ENCODE measurements around the gene SYNDIG1L. TPM values are rescaled to one million over a fixed set of nuclear protein-coding genes. Genes with fewer than 3 reads are reported as not detected.

Gene SYNDIG1L
- total and polyA plus RNA-seq, 5 donors from 2014 or later, result not detected

- Mint-ChIP-seq H3K27ac (peak overlapping the region; percentile 70 to 92 (median 91)), H3K4me3 (peak overlapping the region; percentile 75 to 81 (median 78)), H3K9me3 (peaks cover 0 to 2% (median 0%) of the 10 kb centered on the region in 7 donors), H3K27me3 (peaks cover 9% of the 10 kb centered on the region), H3K36me3 (no peaks in the 10 kb centered on the region), H3K4me1 (peaks cover 0 to 40% (median 11%) of the 10 kb centered on the region in 4 donors)
- H3K36me3 ChIP-seq (ENCODE audit: control insufficient read depth, insufficient read depth, low read length), result no peaks in the 10 kb centered on the region
- H3K27ac ChIP-seq (ENCODE audit: insufficient read depth, low read length, poor library complexity, severe bottlenecking), result peak overlapping the region; percentile 63
- H3K9me3 ChIP-seq (ENCODE audit: control insufficient read depth in 2 of 2, low read length in 2 of 2), result no peaks in the 10 kb centered on the region
- peak overlapping the region; percentile 44 for H3K4me3 ChIP-seq (ENCODE audit: low read depth, low read length)
- DNase-seq (peak; percentile 42 to 90 (median 70)), ATAC-seq (ENCODE audit: low read depth in 2 of 2) (peak; percentile 90 to 93)
- H3K27me3 ChIP-seq (ENCODE audit: control insufficient read depth, insufficient read depth, low read length), result no peaks in the 10 kb centered on the region
- peaks cover 25% of the 10 kb centered on the region for H3K4me1 ChIP-seq (ENCODE audit: control insufficient read depth, insufficient read depth, low read length, poor library complexity, severe bottlenecking)
Measured at GRCh38 chr14:74401504-74402241, 24.3 kb downstream of the SYNDIG1L start.

GRCh38 chr14:74400919-74401503, 25.0 kb downstream of the SYNDIG1L start:
- H3K27ac ChIP-seq (ENCODE audit: insufficient read depth, low read length, poor library complexity, severe bottlenecking), result peak overlapping the region; percentile 63
- peaks cover 25% of the 10 kb centered on the region for H3K4me1 ChIP-seq (ENCODE audit: control insufficient read depth, insufficient read depth, low read length, poor library complexity, severe bottlenecking)
- DNase-seq (no peak), ATAC-seq (ENCODE audit: low read depth in 2 of 2) (no peak)
- H3K9me3 ChIP-seq (ENCODE audit: control insufficient read depth in 2 of 2, low read length in 2 of 2), result no peaks in the 10 kb centered on the region
- H3K4me3 Mint-ChIP-seq, result peak overlapping the region; percentile 75 to 81 (median 78)
- H3K4me3 ChIP-seq (ENCODE audit: low read depth, low read length), result peak overlapping the region; percentile 21
- H3K27ac Mint-ChIP-seq, result peak overlapping the region; percentile 76 to 92 (median 91)
- peaks cover 16% of the 10 kb centered on the region for H3K27me3 Mint-ChIP-seq
- peaks cover 0 to 2% (median 0%) of the 10 kb centered on the region in 7 donors for H3K9me3 Mint-ChIP-seq
- H3K27me3 ChIP-seq (ENCODE audit: control insufficient read depth, insufficient read depth, low read length), result no peaks in the 10 kb centered on the region
- peaks cover 0 to 40% (median 11%) of the 10 kb centered on the region in 4 donors for H3K4me1 Mint-ChIP-seq
- H3K36me3 Mint-ChIP-seq, result no peaks in the 10 kb centered on the region
- no peaks in the 10 kb centered on the region for H3K36me3 ChIP-seq (ENCODE audit: control insufficient read depth, insufficient read depth, low read length)

GRCh38 chr14:74400031-74400685, 25.9 kb downstream of the SYNDIG1L start:
- DNase-seq, result no peak
- Mint-ChIP-seq H3K36me3 (no peaks in the 10 kb centered on the region), H3K4me1 (peaks cover 0 to 40% (median 11%) of the 10 kb centered on the region in 4 donors), H3K4me3 (peak overlapping the region in 3 of 4 donors; percentile 0 to 33 (median 22)), H3K27ac (peak overlapping the region; percentile 9 to 79 (median 10)), H3K9me3 (peaks cover 0 to 2% (median 0%) of the 10 kb centered on the region in 7 donors), H3K27me3 (peaks cover 20% of the 10 kb centered on the region)
- no peak overlapping the region for H3K27ac ChIP-seq (ENCODE audit: insufficient read depth, low read length, poor library complexity, severe bottlenecking)
- no peak overlapping the region for H3K4me3 ChIP-seq (ENCODE audit: low read depth, low read length)
- H3K36me3 ChIP-seq (ENCODE audit: control insufficient read depth, insufficient read depth, low read length), result no peaks in the 10 kb centered on the region
- ATAC-seq (ENCODE audit: low read depth in 2 of 2), result no peak
- no peaks in the 10 kb centered on the region for H3K27me3 ChIP-seq (ENCODE audit: control insufficient read depth, insufficient read depth, low read length)
- no peaks in the 10 kb centered on the region for H3K9me3 ChIP-seq (ENCODE audit: control insufficient read depth in 2 of 2, low read length in 2 of 2)
- H3K4me1 ChIP-seq (ENCODE audit: control insufficient read depth, insufficient read depth, low read length, poor library complexity, severe bottlenecking), result peaks cover 25% of the 10 kb centered on the region

DNA sequence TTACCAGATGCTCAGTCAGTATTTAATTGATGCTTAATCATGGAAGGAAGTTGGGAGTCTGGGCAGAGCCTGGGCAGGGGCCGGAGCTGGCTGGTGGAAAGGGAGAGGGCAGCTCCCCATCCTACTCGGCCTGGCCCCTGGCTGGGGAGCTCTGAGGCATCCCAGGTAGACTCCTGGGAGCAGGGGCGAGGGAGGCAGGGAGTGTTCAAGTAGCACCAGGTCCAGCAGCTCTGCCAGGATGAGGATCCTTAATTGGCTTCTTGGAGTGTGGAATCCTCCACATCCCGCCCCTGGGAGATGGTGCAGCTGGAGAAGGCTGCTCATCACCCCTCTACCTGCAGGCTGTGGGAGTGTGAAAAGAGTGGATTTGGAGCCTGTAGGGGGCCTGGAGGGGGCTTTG, 30.9 kb downstream of the SYNDIG1L start:
- H3K4me1 Mint-ChIP-seq, result peaks cover 0 to 5% (median 0%) of the 10 kb centered on the region in 4 donors
- H3K4me3 Mint-ChIP-seq, result no peak overlapping the region
- H3K27ac Mint-ChIP-seq, result no peak overlapping the region
- Histone ChIP-seq H3K36me3 (ENCODE audit: control insufficient read depth, insufficient read depth, low read length) (no peaks in the 10 kb centered on the region), H3K27me3 (ENCODE audit: control insufficient read depth, insufficient read depth, low read length) (no peaks in the 10 kb centered on the region), H3K9me3 (ENCODE audit: control insufficient read depth in 2 of 2, low read length in 2 of 2) (no peaks in the 10 kb centered on the region), H3K4me1 (ENCODE audit: control insufficient read depth, insufficient read depth, low read length, poor library complexity, severe bottlenecking) (no peaks in the 10 kb centered on the region), H3K4me3 (ENCODE audit: low read depth, low read length) (no peak overlapping the region), H3K27ac (ENCODE audit: insufficient read depth, low read length, poor library complexity, severe bottlenecking) (no peak overlapping the region)
- H3K27me3 Mint-ChIP-seq, result peaks cover 32% of the 10 kb centered on the region
- H3K36me3 Mint-ChIP-seq, result no peaks in the 10 kb centered on the region
- H3K9me3 Mint-ChIP-seq, result peaks cover 0 to 1% (median 0%) of the 10 kb centered on the region in 7 donors
- no peak for DNase-seq
- no peak for ATAC-seq (ENCODE audit: low read depth in 2 of 2)

- Mint-ChIP-seq H3K4me1 (peaks cover 0 to 3% (median 0%) of the 10 kb centered on the region in 4 donors), H3K4me3 (no peak overlapping the region), H3K36me3 (no peaks in the 10 kb centered on the region), H3K9me3 (peaks cover 0 to 1% (median 0%) of the 10 kb centered on the region in 7 donors), H3K27me3 (peaks cover 33% of the 10 kb centered on the region), H3K27ac (no peak overlapping the region)
- Histone ChIP-seq H3K27me3 (ENCODE audit: control insufficient read depth, insufficient read depth, low read length) (no peaks in the 10 kb centered on the region), H3K27ac (ENCODE audit: insufficient read depth, low read length, poor library complexity, severe bottlenecking) (no peak overlapping the region), H3K4me1 (ENCODE audit: control insufficient read depth, insufficient read depth, low read length, poor library complexity, severe bottlenecking) (no peaks in the 10 kb centered on the region), H3K9me3 (ENCODE audit: control insufficient read depth in 2 of 2, low read length in 2 of 2) (no peaks in the 10 kb centered on the region), H3K4me3 (ENCODE audit: low read depth, low read length) (no peak overlapping the region), H3K36me3 (ENCODE audit: control insufficient read depth, insufficient read depth, low read length) (no peaks in the 10 kb centered on the region)
- ATAC-seq (ENCODE audit: low read depth in 2 of 2), result no peak
- no peak for DNase-seq
Measured at GRCh38 chr14:74394549-74394948, 31.5 kb downstream of the SYNDIG1L start.

DNA sequence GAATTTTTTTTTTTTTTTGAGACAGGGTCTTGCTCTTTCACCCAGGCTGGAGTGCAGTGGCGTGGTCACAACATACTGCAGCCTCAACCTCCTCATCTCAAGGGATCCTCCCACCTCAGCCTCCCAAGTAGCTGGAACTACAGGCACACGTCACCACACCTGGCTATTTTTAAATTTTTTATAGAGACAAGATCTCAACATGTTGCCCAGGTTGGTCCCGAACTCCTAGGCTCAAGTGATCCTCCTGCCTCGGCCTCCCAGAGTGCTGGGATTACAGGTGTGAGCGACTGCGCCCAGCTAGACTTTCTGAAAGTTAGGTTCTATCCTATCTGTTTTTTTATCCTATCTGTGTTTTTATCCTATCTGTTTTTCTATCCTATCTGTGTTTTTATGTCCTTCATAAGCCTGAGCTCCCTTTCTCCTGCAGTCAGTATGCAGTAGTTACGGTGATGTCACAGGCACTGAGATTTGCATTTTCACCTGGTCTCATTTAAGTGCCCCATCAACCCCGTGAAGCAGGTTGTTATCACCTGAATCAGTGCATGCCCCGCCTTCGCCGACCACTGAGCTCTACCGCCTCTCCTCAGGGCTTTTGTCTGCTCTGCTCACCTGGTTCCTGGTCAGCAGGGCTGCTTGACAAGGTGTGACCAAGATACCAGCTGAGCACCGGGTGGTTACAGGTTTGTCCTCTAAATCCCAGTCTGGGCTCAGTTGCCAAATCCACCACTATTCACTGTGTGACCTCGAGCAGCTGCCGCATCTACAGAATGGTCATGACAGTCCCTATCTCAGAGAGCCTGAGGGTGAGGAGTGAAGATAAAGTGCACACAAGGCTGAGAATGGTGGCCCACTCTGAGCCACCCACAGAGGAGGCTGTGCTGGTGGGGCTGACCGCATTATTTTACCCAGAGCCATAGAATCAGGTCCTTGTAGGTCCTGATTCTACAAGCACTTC, 33.1 kb downstream of the SYNDIG1L start:
- no peak overlapping the region for H3K27ac Mint-ChIP-seq
- H3K4me3 Mint-ChIP-seq, result no peak overlapping the region
- H3K27me3 ChIP-seq (ENCODE audit: control insufficient read depth, insufficient read depth, low read length), result no peaks in the 10 kb centered on the region
- no peaks in the 10 kb centered on the region for H3K9me3 ChIP-seq (ENCODE audit: control insufficient read depth in 2 of 2, low read length in 2 of 2)
- H3K36me3 ChIP-seq (ENCODE audit: control insufficient read depth, insufficient read depth, low read length), result no peaks in the 10 kb centered on the region
- no peak for DNase-seq
- H3K4me3 ChIP-seq (ENCODE audit: low read depth, low read length), result no peak overlapping the region
- peaks cover 0 to 1% (median 0%) of the 10 kb centered on the region in 7 donors for H3K9me3 Mint-ChIP-seq
- H3K4me1 ChIP-seq (ENCODE audit: control insufficient read depth, insufficient read depth, low read length, poor library complexity, severe bottlenecking), result no peaks in the 10 kb centered on the region
- ATAC-seq (ENCODE audit: low read depth in 2 of 2), result no peak
- H3K27me3 Mint-ChIP-seq, result peaks cover 33% of the 10 kb centered on the region
- H3K36me3 Mint-ChIP-seq, result no peaks in the 10 kb centered on the region
- H3K27ac ChIP-seq (ENCODE audit: insufficient read depth, low read length, poor library complexity, severe bottlenecking), result no peak overlapping the region
- no peaks in the 10 kb centered on the region for H3K4me1 Mint-ChIP-seq

GRCh38 chr14:74391479-74391878, 34.5 kb downstream of the SYNDIG1L start:
- no peak for ATAC-seq (ENCODE audit: low read depth in 2 of 2)
- Mint-ChIP-seq H3K27ac (no peak overlapping the region), H3K4me3 (no peak overlapping the region), H3K27me3 (peaks cover 26% of the 10 kb centered on the region), H3K4me1 (no peaks in the 10 kb centered on the region), H3K9me3 (peaks cover 0 to 1% (median 0%) of the 10 kb centered on the region in 7 donors), H3K36me3 (no peaks in the 10 kb centered on the region)
- no peaks in the 10 kb centered on the region for H3K9me3 ChIP-seq (ENCODE audit: control insufficient read depth in 2 of 2, low read length in 2 of 2)
- no peak for DNase-seq
- H3K27me3 ChIP-seq (ENCODE audit: control insufficient read depth, insufficient read depth, low read length), result peaks cover 2% of the 10 kb centered on the region
- H3K27ac ChIP-seq (ENCODE audit: insufficient read depth, low read length, poor library complexity, severe bottlenecking), result no peak overlapping the region
- H3K4me3 ChIP-seq (ENCODE audit: low read depth, low read length), result no peak overlapping the region
- H3K4me1 ChIP-seq (ENCODE audit: control insufficient read depth, insufficient read depth, low read length, poor library complexity, severe bottlenecking), result no peaks in the 10 kb centered on the region
- H3K36me3 ChIP-seq (ENCODE audit: control insufficient read depth, insufficient read depth, low read length), result no peaks in the 10 kb centered on the region

All from CD4-positive, CD25-positive, alpha-beta regulatory T cell (primary cell).